Fibroblast of skin of left quadriceps (primary cell): ENCODE measurements around the gene LSM3.
"Not testable (repeated sequence)": the region's sequence is repeated elsewhere in the genome, so short reads cannot be mapped to it uniquely, and the experiment has no call there.

Experiments
- DNase-seq, 2 experiments: peaks; one replicate each; pipeline ENCODE4 v3.0.0-alpha.2; 2013; ENCODE audit warnings: low read depth in 2 of 2

The LSM3 gene

GRCh38 chr3:14221902-14222301 is 43.3 kb downstream of the LSM3 start:
- DNase-seq, result no peak

GRCh38 chr3:14222457-14222856 is 43.8 kb downstream of the LSM3 start:
- no peak for DNase-seq

DNA sequence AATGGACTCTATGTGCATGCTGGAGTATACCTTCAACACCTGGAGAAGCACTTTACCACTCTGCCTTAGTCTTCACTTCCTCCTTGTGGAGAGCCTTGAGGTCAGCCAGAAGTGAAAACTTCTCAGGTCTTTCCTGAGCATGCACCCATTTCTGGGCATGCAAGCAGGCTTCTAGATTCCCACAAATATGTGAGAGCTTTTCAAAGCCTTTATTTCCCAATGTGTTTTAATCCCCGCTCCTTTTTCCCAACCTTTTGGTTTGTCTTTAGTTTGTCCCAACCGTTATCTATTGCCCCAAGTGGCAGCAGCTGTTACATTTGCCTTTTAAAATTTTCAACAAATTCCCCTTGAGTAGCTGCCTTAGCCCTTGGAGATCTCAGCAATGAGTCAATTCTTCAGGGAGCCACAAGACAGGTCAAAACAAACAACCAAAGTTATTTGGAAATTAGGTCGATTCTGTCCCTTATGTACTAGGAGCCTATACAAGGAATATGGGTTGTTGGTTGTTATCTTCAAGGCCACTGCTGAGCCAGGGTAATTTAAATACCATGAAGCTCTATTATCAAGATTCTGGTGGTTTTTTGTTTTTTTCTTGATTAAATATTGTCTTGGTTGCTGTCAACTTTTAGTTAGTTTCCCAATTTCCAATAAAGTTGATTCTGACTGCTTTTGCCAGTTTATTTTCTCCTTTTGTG is 44.4 kb downstream of the LSM3 start:
- no peak for DNase-seq

GRCh38 chr3:14223595-14223994 is 45.0 kb downstream of the LSM3 start:
- DNase-seq, result no peak

DNA sequence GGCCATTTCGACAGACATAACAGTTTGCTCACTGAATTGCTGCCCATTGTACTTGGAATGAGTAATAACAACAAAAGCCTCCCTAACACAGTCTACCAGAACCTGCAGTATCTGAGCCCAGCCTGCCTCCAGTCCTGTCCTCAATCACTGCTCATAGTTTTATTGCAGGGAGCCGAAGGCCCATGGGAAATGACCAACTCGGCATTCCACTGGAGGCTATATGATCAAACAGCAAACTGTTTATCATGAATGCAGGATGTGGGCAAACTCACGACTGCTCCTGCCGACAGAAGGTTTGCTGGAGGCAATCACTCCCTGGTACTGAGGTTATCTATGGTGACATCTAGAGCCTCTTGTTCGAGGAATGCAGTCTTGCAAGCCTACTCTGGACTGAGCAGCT is 46.3 kb downstream of the LSM3 start:
- no peak for DNase-seq

GRCh38 chr3:14225421-14225820 is 46.8 kb downstream of the LSM3 start:
- DNase-seq, result no peak

- not testable (repeated sequence) for DNase-seq
Measured at GRCh38 chr3:14226351-14226750, 47.7 kb downstream of the LSM3 start.

DNA sequence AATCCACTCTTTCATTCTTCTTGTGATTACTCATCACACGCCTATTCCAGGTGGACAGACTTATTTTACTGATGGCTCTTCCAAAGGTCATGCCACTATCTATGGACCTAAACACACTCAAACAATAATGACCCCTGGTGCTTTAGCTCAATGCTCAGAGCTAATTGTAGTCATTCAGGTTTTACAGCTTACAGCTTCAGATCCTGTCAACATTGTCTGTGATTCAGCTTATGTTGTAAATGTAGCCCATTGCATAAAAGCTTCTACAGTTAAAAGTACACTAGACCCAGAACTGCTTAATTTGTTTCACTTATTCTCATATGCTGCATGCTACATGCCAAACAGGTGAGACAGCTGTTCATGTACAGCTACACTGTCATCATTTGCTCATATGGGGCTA is 49.2 kb downstream of the LSM3 start:
- no peak for DNase-seq

GRCh38 chr3:14228681-14229470 is 50.3 kb downstream of the LSM3 start:
- DNase-seq, result no peak

DNA sequence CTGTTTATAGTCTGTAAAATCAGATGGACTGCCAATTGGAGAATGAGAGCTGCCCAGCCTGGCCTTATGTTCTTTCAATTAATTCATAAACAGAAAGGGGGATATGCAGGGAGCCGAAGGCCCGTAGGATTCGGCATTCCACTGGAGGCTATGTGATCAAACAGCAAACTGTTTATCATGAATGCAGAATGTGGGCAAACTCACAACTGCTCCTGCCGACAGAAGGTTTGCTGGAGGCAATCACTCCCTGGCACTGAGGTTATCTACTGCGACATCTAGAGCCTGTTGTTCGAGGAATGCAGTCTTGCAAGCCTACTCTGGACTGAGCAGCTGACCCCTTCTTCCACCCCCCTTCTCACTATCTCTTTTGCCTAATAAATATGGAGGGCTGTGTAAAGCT is 51.1 kb downstream of the LSM3 start:
- not testable (repeated sequence) for DNase-seq

- no peak for DNase-seq
Measured at GRCh38 chr3:14230729-14231128, 52.1 kb downstream of the LSM3 start.

DNA sequence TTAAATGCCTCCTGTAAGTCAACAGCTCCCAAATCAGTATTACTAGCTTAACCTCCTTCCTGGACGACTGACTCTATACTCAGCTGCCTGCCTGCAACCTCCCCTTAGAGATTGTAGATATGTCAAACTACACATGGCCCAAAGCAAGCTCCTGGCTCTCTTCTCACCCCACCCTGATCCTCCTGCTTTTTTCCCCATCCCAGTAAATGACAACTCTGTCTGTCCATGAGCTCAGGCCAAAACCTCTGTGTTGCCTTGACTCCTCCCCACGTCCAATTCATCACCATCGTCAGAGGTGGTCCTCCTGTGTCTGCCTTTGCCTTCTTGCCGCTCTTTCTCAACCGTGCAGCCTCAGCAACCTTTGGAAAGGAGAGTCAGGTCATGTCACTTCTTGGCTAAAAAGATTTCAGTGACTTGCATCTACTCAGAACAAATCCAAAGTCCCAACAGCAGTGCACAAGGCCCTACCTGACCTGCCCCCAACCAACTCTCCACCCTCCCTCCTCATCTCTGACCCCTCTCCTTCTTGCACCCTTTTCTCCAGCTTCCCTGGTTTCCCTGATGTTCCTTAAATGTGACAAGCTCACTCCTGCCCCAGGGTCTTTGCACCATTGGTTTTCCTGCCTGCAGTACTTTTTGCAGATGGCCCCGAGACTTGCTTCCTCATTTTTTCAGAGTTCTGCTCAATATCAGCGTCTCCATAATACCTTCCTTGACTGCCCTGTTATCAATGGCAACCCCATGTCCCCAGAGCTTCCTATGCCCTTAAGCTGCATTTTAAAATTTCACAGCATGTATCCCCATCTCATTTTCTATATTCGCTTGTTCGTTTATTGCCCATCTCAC is 52.8 kb downstream of the LSM3 start:
- DNase-seq, result no peak

- no peak for DNase-seq
Measured at GRCh38 chr3:14231998-14232501, 53.4 kb downstream of the LSM3 start.

- no peak for DNase-seq
Measured at GRCh38 chr3:14234251-14235002, 55.8 kb downstream of the LSM3 start.

GRCh38 chr3:14235003-14235911 is 56.6 kb downstream of the LSM3 start:
- no peak for DNase-seq

- DNase-seq, result no peak
Measured at GRCh38 chr3:14235912-14236295, 57.3 kb downstream of the LSM3 start.

- DNase-seq, result no peak
Measured at GRCh38 chr3:14236902-14237301, 58.3 kb downstream of the LSM3 start.

DNA sequence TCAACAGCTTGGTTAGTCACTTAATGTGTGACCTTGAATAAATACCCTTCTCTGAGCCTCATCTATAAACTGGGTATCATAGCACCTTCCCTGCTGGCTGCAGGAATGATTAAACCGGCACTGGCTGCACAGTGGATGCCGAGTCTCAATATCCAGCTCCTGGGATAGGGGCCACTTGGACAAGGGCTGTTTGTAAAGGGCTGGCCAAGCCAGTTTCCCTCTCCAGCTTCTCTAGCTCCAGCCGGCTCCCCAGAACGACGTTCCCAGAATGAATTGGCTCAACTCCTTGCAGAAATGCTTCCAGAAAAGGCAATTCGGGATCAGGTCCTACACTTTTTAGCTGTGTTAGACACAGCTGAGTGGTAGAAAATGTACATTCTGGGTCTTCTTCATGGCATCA is 58.8 kb downstream of the LSM3 start:
- DNase-seq, result no peak

GRCh38 chr3:14238356-14238755 is 59.7 kb downstream of the LSM3 start:
- no peak for DNase-seq

DNA sequence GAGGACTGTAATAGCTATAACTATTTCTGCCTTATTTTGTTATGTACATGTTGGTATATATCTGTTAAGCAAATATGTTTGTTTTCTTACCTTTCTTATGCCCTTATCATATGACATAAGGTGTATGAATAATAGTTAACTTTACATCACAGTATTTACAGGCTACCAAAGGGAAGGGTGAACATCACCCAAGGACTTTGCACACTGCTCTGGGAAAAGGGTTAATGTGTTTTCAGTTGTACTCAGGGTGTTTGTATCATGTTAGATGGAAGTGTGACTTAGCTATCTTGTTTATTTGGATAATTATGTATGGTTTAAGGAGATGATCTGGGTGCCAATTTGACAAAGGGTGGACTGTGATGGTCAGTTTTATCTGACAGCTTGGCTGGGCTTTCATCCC is 60.3 kb downstream of the LSM3 start:
- no peak for DNase-seq

- DNase-seq, result no peak
Measured at GRCh38 chr3:14239940-14240339, 61.3 kb downstream of the LSM3 start.
